ENCODE results near the gene CRTC1. TPM values are rescaled to one million over a fixed set of nuclear protein-coding genes. Genes with fewer than 3 reads are reported as not detected.

The CRTC1 gene
- total RNA-seq, 1 experiment from 2014 or later: 12.3 TPM

- no peak for DNase-seq (ENCODE audit: low spot score)
- POLR2A ChIA-PET: no interaction called here
- Mint-ChIP-seq H3K4me3 (no peak overlapping the region), H3K9me3 (peaks cover 3% of the 10 kb centered on the region; the same call in 1 of the 2 replicates), H3K27me3 (ENCODE audit: low read depth) (no peaks in the 10 kb centered on the region), H3K36me3 (peaks cover 5% of the 10 kb centered on the region; the same call in 1 of the 2 replicates), H3K27ac (peak overlapping the region; percentile 32; the same call in 1 of the 2 replicates), H3K4me1 (peaks cover 11% of the 10 kb centered on the region)
- TF ChIP-seq, protein P1, sequence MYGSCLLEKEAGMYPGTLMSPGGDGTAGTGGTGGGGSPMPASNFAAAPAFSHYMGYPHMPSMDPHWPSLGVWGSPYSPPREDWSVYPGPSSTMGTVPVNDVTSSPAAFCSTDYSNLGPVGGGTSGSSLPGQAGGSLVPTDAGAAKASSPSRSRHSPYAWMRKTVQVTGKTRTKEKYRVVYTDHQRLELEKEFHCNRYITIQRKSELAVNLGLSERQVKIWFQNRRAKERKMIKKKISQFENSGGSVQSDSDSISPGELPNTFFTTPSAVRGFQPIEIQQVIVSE (CRISPR knock-in tag; IDR thresholded peaks at IDR 0.05; ENCODE audit: borderline replicate concordance): no peak
- TF ChIP-seq NFATC4 (CRISPR knock-in tag; IDR thresholded peaks at IDR 0.05) (no peak), CBFB (CRISPR knock-in tag; IDR thresholded peaks at IDR 0.05; ENCODE audit: low read depth) (no peak), PREB (CRISPR knock-in tag; IDR thresholded peaks at IDR 0.05; ENCODE audit: borderline replicate concordance) (no peak), TP53 (CRISPR knock-in tag; IDR thresholded peaks at IDR 0.05) (no peak), NR3C1 (CRISPR knock-in tag; conservative IDR thresholded peaks at IDR 0.05; ENCODE audit: low read depth) (no peak), ZNF263 (CRISPR knock-in tag; IDR thresholded peaks at IDR 0.05; ENCODE audit: low read depth) (no peak), KAT7 (CRISPR knock-in tag; IDR thresholded peaks at IDR 0.05; ENCODE audit: borderline replicate concordance) (no peak), CTCF (IDR thresholded peaks at IDR 0.05) (no peak), RORB (CRISPR knock-in tag; IDR thresholded peaks at IDR 0.05) (no peak), IRF2 (CRISPR knock-in tag; IDR thresholded peaks at IDR 0.05; ENCODE audit: borderline replicate concordance, low read depth) (no peak), NFE2L1 (CRISPR knock-in tag; IDR thresholded peaks at IDR 0.05) (no peak), ERG (CRISPR knock-in tag; IDR thresholded peaks at IDR 0.05) (no peak), NFYB (CRISPR knock-in tag; conservative IDR thresholded peaks at IDR 0.05; ENCODE audit: low read depth) (no peak), ZNF232 (CRISPR knock-in tag; IDR thresholded peaks at IDR 0.05) (no peak)
- TF ChIP-seq, protein P2, sequence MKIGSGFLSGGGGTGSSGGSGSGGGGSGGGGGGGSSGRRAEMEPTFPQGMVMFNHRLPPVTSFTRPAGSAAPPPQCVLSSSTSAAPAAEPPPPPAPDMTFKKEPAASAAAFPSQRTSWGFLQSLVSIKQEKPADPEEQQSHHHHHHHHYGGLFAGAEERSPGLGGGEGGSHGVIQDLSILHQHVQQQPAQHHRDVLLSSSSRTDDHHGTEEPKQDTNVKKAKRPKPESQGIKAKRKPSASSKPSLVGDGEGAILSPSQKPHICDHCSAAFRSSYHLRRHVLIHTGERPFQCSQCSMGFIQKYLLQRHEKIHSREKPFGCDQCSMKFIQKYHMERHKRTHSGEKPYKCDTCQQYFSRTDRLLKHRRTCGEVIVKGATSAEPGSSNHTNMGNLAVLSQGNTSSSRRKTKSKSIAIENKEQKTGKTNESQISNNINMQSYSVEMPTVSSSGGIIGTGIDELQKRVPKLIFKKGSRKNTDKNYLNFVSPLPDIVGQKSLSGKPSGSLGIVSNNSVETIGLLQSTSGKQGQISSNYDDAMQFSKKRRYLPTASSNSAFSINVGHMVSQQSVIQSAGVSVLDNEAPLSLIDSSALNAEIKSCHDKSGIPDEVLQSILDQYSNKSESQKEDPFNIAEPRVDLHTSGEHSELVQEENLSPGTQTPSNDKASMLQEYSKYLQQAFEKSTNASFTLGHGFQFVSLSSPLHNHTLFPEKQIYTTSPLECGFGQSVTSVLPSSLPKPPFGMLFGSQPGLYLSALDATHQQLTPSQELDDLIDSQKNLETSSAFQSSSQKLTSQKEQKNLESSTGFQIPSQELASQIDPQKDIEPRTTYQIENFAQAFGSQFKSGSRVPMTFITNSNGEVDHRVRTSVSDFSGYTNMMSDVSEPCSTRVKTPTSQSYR (CRISPR knock-in tag; IDR thresholded peaks at IDR 0.05): no peak
- 0 out of 2 replicates have a peak, but pooled peaks have one; percentile 13 for ATAC-seq
- CTCF ChIA-PET: interaction anchor here (0.8 to 1.1 kb wide), 2 partner anchors 74 to 184 kb away, joined by 3 to 5 read pairs; no protein-coding TSS in a partner anchor
These were observed 20.3 kb upstream of the CRTC1 start for GRCh38 chr19:18662972-18663732.

DNA sequence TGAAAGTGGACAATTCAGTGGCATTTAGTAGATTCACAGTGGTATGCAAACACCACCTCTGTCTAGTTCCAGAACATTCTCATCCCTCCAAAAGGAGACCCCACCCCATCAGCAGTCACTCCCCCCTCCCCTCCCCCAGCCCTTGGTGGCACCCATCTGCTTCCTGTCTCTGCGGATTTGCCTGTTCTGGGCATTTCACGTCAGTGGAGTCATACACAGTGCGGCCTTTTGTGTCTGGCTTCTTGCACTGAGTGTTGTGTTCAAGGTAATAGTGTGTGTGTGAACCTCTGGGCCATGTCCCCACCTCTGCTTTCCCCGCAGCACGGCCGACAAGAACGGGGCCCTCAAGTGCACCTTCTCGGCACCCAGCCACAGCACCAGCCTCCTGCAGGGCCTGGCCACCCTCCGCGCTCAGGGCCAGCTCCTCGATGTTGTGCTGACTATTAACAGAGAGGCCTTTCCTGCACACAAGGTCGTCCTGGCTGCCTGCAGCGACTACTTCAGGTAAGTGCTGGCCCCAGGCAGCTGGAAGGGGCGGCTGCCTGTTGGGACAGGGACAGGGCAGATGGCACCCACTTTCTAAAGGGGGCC, 19.4 kb upstream of the CRTC1 start:
- Mint-ChIP-seq H3K27ac (no peak overlapping the region), H3K36me3 (peaks cover 5% of the 10 kb centered on the region; the same call in 1 of the 2 replicates), H3K27me3 (ENCODE audit: low read depth) (no peaks in the 10 kb centered on the region), H3K9me3 (peaks cover 3% of the 10 kb centered on the region; the same call in 1 of the 2 replicates), H3K4me3 (no peak overlapping the region), H3K4me1 (peaks cover 6% of the 10 kb centered on the region)
- ATAC-seq: no peak
- ChIA-PET POLR2A (no interaction called here), CTCF (interaction anchor here (0.8 to 1.1 kb wide), 3 partner anchors 70 to 183 kb away, joined by 3 to 5 read pairs (median 3); no protein-coding TSS in a partner anchor)
- DNase-seq (ENCODE audit: low spot score): no peak
- TF ChIP-seq FOXP1 (CRISPR knock-in tag; IDR thresholded peaks at IDR 0.05; ENCODE audit: borderline replicate concordance) (no peak), CTCF (IDR thresholded peaks at IDR 0.05) (no peak), CREM (CRISPR knock-in tag; IDR thresholded peaks at IDR 0.05) (no peak), TP53 (CRISPR knock-in tag; IDR thresholded peaks at IDR 0.05) (no peak), ERG (CRISPR knock-in tag; IDR thresholded peaks at IDR 0.05) (no peak), TEAD4 (CRISPR knock-in tag; IDR thresholded peaks at IDR 0.05) (no peak), NR3C1 (CRISPR knock-in tag; conservative IDR thresholded peaks at IDR 0.05; ENCODE audit: low read depth) (no peak), MLX (CRISPR knock-in tag; IDR thresholded peaks at IDR 0.05) (no peak)
